SU-DHL-6 (cell line): Measurements from ENCODE around the gene NOC2L.

Source experiments
- EZH2phosphoT487 ChIP-seq: fragments of 200-600 bp; sonication (generic), shearing (Covaris generic); conservative IDR thresholded peaks from 2 replicates; pipeline ENCODE4 v1.6.1; 2018; ENCODE audit warnings: mild to moderate bottlenecking, antibody characterized with exemption, low read length, moderate library complexity, mixed read lengths
- TF ChIP-seq, protein P1 (sequence below): fragments of 200-600 bp; sonication (generic); IDR thresholded peaks from one replicate; pipeline ENCODE4 v1.5.1; 2017; ENCODE audit warnings: antibody characterized with exemption, mild to moderate bottlenecking, low read length, moderate library complexity; ENCODE audit not compliant: insufficient read depth, poor library complexity, severe bottlenecking

DNA sequence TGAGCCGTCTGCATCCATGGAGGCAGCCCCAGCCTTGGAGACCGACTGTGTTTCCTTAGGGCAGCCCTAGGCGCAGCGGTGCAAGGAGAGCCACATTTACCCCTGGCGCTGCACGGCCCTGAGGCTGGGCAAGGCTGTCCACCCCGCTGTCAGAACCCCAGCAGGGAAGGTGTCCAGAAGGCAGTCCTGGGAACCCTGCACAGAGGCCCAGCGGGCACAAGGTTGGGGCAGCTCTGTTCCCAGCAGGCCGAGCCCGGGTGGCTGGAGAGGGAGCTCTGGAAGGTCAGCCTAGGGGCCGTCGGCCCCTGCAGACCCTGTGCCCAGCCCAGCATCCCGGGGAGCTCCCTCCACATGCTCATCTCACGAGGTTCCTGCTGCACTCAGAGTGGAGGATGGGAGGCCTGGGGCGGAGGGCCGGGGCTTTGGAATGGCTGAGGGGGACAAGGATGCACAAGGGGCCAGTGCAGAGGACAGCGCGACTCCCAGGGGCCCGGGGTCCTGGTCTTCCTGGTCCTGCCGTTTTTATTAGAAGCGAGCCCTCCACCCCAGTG lies 55.3 kb downstream of the NOC2L start:
- TF ChIP-seq, protein P1, sequence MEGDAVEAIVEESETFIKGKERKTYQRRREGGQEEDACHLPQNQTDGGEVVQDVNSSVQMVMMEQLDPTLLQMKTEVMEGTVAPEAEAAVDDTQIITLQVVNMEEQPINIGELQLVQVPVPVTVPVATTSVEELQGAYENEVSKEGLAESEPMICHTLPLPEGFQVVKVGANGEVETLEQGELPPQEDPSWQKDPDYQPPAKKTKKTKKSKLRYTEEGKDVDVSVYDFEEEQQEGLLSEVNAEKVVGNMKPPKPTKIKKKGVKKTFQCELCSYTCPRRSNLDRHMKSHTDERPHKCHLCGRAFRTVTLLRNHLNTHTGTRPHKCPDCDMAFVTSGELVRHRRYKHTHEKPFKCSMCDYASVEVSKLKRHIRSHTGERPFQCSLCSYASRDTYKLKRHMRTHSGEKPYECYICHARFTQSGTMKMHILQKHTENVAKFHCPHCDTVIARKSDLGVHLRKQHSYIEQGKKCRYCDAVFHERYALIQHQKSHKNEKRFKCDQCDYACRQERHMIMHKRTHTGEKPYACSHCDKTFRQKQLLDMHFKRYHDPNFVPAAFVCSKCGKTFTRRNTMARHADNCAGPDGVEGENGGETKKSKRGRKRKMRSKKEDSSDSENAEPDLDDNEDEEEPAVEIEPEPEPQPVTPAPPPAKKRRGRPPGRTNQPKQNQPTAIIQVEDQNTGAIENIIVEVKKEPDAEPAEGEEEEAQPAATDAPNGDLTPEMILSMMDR, result no peak
- TF ChIP-seq EZH2phosphoT487, result no peak
